ENCODE measurements around the gene LTBP2. TPM values are rescaled to one million over a fixed set of nuclear protein-coding genes. Genes with fewer than 3 reads are reported as not detected.

The LTBP2 gene
- polyA plus RNA-seq, 1 donor from 2014 or later: 0.33 TPM

DNA sequence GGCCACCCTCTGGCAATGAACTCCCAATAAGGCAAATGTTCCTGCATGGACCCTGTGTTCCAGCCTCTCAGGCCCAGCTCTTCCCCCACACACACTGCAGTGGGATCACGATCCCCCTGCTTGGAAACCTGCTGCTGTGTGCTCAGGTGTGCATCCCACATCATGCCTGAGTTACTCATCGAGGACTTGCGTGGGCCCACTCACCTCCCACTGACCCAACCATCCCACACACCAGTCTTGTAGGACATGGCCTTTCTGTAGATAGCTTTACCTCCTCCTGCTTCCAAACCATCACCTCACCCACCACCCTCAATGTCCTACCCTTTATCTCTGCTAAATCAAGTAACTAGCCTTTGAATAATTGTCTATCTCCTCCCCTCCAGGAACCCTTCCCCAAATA is 143.5 kb downstream of the LTBP2 start:
- Histone ChIP-seq H3K36me3 (ENCODE audit: insufficient read depth, low read length) (no peaks in the 10 kb centered on the region), H3K9me3 (ENCODE audit: low read length) (no peaks in the 10 kb centered on the region), H4K20me1 (ENCODE audit: insufficient read depth) (no peaks in the 10 kb centered on the region), H3K9me2 (ENCODE audit: insufficient read depth, low read length) (no peaks in the 10 kb centered on the region), H3K4me3 (ENCODE audit: low read length) (no peak overlapping the region), H3K27me3 (ENCODE audit: insufficient read depth, low read depth, low read length) (no peaks in the 10 kb centered on the region), H3K79me2 (replicated peaks; ENCODE audit: insufficient read depth, low read length) (no peaks in the 10 kb centered on the region), H3F3A (ENCODE audit: insufficient read depth, low read length, poor library complexity, severe bottlenecking) (no peaks in the 10 kb centered on the region), H2AFZ (ENCODE audit: low read depth, low read length) (no peak overlapping the region), H3K4me2 (ENCODE audit: low read length) (no peak overlapping the region), H3K9ac (ENCODE audit: low read length) (no peak overlapping the region), H3K27ac (ENCODE audit: low read length) (no peak overlapping the region)
- TF ChIP-seq, protein P1, sequence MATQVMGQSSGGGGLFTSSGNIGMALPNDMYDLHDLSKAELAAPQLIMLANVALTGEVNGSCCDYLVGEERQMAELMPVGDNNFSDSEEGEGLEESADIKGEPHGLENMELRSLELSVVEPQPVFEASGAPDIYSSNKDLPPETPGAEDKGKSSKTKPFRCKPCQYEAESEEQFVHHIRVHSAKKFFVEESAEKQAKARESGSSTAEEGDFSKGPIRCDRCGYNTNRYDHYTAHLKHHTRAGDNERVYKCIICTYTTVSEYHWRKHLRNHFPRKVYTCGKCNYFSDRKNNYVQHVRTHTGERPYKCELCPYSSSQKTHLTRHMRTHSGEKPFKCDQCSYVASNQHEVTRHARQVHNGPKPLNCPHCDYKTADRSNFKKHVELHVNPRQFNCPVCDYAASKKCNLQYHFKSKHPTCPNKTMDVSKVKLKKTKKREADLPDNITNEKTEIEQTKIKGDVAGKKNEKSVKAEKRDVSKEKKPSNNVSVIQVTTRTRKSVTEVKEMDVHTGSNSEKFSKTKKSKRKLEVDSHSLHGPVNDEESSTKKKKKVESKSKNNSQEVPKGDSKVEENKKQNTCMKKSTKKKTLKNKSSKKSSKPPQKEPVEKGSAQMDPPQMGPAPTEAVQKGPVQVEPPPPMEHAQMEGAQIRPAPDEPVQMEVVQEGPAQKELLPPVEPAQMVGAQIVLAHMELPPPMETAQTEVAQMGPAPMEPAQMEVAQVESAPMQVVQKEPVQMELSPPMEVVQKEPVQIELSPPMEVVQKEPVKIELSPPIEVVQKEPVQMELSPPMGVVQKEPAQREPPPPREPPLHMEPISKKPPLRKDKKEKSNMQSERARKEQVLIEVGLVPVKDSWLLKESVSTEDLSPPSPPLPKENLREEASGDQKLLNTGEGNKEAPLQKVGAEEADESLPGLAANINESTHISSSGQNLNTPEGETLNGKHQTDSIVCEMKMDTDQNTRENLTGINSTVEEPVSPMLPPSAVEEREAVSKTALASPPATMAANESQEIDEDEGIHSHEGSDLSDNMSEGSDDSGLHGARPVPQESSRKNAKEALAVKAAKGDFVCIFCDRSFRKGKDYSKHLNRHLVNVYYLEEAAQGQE (IDR thresholded peaks at IDR 0.05; ENCODE audit: borderline replicate concordance): no peak
- TF ChIP-seq MXI1 (conservative IDR thresholded peaks at IDR 0.05; ENCODE audit: poor library complexity, severe bottlenecking) (no peak), POLR2AphosphoS5 (IDR thresholded peaks at IDR 0.05) (no peak), RAD21 (conservative IDR thresholded peaks at IDR 0.05) (no peak), EZH2 (IDR thresholded peaks at IDR 0.05; ENCODE audit: borderline replicate concordance, insufficient read depth, low read length, poor library complexity, severe bottlenecking) (no peak), SMC3 (conservative IDR thresholded peaks at IDR 0.05; ENCODE audit: poor library complexity) (no peak), EP300 (conservative IDR thresholded peaks at IDR 0.05; ENCODE audit: poor library complexity, severe bottlenecking) (no peak)
- TF ChIP-seq, protein P2, sequence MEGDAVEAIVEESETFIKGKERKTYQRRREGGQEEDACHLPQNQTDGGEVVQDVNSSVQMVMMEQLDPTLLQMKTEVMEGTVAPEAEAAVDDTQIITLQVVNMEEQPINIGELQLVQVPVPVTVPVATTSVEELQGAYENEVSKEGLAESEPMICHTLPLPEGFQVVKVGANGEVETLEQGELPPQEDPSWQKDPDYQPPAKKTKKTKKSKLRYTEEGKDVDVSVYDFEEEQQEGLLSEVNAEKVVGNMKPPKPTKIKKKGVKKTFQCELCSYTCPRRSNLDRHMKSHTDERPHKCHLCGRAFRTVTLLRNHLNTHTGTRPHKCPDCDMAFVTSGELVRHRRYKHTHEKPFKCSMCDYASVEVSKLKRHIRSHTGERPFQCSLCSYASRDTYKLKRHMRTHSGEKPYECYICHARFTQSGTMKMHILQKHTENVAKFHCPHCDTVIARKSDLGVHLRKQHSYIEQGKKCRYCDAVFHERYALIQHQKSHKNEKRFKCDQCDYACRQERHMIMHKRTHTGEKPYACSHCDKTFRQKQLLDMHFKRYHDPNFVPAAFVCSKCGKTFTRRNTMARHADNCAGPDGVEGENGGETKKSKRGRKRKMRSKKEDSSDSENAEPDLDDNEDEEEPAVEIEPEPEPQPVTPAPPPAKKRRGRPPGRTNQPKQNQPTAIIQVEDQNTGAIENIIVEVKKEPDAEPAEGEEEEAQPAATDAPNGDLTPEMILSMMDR (IDR thresholded peaks at IDR 0.05; ENCODE audit: poor library complexity, severe bottlenecking): no peak

DNA sequence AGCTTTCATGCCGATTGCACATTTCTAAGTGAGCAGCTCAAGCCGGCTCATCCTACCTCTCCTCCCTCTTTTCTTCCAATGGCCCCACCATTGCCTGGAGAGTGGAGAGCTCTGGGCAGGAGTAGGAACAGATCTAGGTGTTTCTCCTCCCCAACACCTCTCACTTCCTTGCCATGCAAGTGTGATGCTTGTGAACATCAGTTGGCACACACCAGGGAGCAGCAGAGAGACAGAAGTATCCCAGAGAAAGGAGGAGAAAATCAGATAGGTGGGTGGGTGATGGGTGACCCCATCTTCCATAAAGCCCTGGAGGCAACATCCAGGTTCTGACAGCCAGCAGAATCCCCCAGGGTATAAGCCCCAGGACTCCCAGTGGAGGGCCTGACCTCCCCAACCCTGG is 146.7 kb downstream of the LTBP2 start:
- Histone ChIP-seq H2AFZ (ENCODE audit: low read depth, low read length) (no peak overlapping the region), H3K79me2 (replicated peaks; ENCODE audit: insufficient read depth, low read length) (no peaks in the 10 kb centered on the region), H3K27ac (ENCODE audit: low read length) (no peak overlapping the region), H3K27me3 (ENCODE audit: insufficient read depth, low read depth, low read length) (no peaks in the 10 kb centered on the region), H4K20me1 (ENCODE audit: insufficient read depth) (no peaks in the 10 kb centered on the region), H3K4me3 (ENCODE audit: low read length) (no peak overlapping the region), H3K4me2 (ENCODE audit: low read length) (no peak overlapping the region), H3K9me3 (ENCODE audit: low read length) (no peaks in the 10 kb centered on the region), H3F3A (ENCODE audit: insufficient read depth, low read length, poor library complexity, severe bottlenecking) (no peaks in the 10 kb centered on the region), H3K36me3 (ENCODE audit: insufficient read depth, low read length) (no peaks in the 10 kb centered on the region), H3K9ac (ENCODE audit: low read length) (no peak overlapping the region), H3K9me2 (ENCODE audit: insufficient read depth, low read length) (no peaks in the 10 kb centered on the region)
- no peak for TF ChIP-seq TAF1 (IDR thresholded peaks at IDR 0.05; ENCODE audit: low read depth)
- TF ChIP-seq POLR2AphosphoS5 (IDR thresholded peaks at IDR 0.05): no peak
- TF ChIP-seq EP300 (conservative IDR thresholded peaks at IDR 0.05; ENCODE audit: poor library complexity, severe bottlenecking): no peak
- TF ChIP-seq, protein P2 (IDR thresholded peaks at IDR 0.05; ENCODE audit: poor library complexity, severe bottlenecking): no peak
- TF ChIP-seq MXI1 (conservative IDR thresholded peaks at IDR 0.05; ENCODE audit: poor library complexity, severe bottlenecking): no peak
- TF ChIP-seq, protein P1 (IDR thresholded peaks at IDR 0.05; ENCODE audit: borderline replicate concordance): no peak
- TF ChIP-seq EZH2 (IDR thresholded peaks at IDR 0.05; ENCODE audit: borderline replicate concordance, insufficient read depth, low read length, poor library complexity, severe bottlenecking): no peak
- TF ChIP-seq RAD21 (conservative IDR thresholded peaks at IDR 0.05): no peak

Measured in neural cell (in vitro differentiated cells).